ENCODE results near the gene PREB.

Gene PREB

GRCh38 chr2:27138111-27138510 lies 3.7 kb upstream of the PREB start:
- no peak for DNase-seq (ENCODE audit: extremely low read depth, low read depth)

DNA sequence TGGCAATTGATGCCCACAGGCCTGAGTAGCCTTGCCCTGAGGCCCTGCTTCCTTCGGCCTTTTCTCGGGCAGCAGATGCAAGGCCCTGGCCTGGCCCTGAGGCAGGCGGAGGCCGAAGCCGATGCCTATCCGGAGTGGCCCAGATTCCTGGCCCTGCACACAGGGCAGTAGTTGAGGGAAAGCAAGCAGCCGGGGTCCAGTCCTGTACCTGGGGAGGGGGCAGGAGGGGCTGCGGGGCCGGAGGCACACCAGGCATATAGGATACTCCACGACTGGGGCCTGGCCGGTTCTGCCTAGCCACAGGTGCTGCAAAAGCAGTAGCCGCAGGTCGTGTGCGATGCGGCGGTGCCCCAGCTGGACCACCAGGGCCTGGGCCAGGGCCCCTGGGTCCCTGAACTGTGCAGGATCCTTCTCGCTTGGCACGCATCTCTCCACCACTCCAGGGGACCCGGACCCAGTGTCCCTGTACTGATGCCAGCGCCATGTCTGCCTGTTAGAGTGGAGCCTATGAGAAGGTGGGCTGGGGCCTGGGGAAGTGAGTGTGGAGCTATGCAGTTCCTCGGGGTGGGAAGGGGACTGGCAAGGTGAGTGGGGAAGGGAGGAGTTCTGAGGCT lies 3.0 kb upstream of the PREB start:
- TF ChIP-seq, protein P1, sequence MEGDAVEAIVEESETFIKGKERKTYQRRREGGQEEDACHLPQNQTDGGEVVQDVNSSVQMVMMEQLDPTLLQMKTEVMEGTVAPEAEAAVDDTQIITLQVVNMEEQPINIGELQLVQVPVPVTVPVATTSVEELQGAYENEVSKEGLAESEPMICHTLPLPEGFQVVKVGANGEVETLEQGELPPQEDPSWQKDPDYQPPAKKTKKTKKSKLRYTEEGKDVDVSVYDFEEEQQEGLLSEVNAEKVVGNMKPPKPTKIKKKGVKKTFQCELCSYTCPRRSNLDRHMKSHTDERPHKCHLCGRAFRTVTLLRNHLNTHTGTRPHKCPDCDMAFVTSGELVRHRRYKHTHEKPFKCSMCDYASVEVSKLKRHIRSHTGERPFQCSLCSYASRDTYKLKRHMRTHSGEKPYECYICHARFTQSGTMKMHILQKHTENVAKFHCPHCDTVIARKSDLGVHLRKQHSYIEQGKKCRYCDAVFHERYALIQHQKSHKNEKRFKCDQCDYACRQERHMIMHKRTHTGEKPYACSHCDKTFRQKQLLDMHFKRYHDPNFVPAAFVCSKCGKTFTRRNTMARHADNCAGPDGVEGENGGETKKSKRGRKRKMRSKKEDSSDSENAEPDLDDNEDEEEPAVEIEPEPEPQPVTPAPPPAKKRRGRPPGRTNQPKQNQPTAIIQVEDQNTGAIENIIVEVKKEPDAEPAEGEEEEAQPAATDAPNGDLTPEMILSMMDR (IDR thresholded peaks at IDR 0.05; ENCODE audit: low read depth, low read length) = no peak
- no peak for DNase-seq (ENCODE audit: extremely low read depth, low read depth)

More at GRCh38 chr2:27138111-27138510, 3.7 kb upstream of the PREB start:
- TF ChIP-seq, protein P1 (IDR thresholded peaks at IDR 0.05; ENCODE audit: low read depth, low read length) = no peak

DNA sequence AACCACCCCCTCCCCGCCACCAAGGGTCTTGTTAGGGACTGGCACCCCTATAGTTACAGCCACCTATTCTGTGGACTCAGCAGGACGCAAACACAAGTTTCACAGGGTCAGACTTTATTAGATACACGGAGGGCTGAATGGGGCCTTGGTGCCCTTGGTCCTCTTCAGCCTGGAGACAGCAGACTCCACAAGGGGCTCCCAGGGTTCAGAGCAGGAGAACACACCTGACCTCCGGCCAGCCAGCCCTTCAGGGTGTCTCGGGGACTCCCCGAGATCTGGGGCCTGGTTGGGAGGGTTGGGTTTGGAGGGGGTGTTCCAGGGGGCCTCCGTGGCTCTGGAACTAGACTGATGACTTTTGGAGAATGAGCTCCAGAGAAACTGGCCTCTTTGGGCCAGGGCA lies 2.3 kb upstream of the PREB start:
- no peak for DNase-seq (ENCODE audit: extremely low read depth, low read depth)
- TF ChIP-seq, protein P1 (IDR thresholded peaks at IDR 0.05; ENCODE audit: low read depth, low read length) = no peak

- no peak for DNase-seq (ENCODE audit: extremely low read depth, low read depth)
- TF ChIP-seq, protein P1 (IDR thresholded peaks at IDR 0.05; ENCODE audit: low read depth, low read length) = no peak
Observed at GRCh38 chr2:27135478-27135955, 1.1 kb upstream of the PREB start.

- TF ChIP-seq, protein P1 (IDR thresholded peaks at IDR 0.05; ENCODE audit: low read depth, low read length) = no peak
- DNase-seq (ENCODE audit: extremely low read depth, low read depth) = no peak
Observed at GRCh38 chr2:27134781-27135477, 493 bp upstream of the PREB start.

GRCh38 chr2:27133195-27133875 lies 1.1 kb downstream of the PREB start:
- TF ChIP-seq, protein P1 (IDR thresholded peaks at IDR 0.05; ENCODE audit: low read depth, low read length) = no peak
- DNase-seq (ENCODE audit: extremely low read depth, low read depth) = no peak

DNA sequence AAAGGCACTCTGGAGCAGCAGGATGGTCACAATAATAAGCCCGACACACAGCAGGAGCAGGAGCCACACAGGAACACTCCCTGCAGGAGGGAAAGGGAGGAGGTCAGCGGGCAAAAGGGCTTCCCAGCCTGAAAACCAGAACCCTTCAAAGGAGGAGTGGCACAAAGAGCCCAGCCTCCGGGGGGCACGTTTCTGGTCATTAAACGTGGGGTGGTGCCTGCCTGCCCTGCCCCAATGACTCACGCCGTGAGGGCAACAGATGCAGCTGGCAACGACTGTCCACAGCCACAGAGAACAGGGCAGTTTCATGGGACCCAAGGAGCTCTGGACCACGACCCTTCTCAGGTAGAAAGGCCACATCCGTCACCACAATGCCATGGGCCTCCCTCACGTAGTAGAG lies 3.0 kb downstream of the PREB start:
- no peak for DNase-seq (ENCODE audit: extremely low read depth, low read depth)
- TF ChIP-seq, protein P1 (IDR thresholded peaks at IDR 0.05; ENCODE audit: low read depth, low read length) = no peak
